NT2/D1 (cell line): ENCODE results near the gene JPT1.
A peak's percentile ranks its signal among the peaks of the same experiment; 100 is the strongest.

ENCODE experiments used
- DNase-seq: peaks from one replicate; pipeline ENCODE4 v3.0.0-alpha.2; 2011; ENCODE audit warnings: low read depth, low spot score
- H3K27me3 ChIP-seq: 2 replicates; pipeline ENCODE4 v1.6.0; 2011; ENCODE audit warnings: mild to moderate bottlenecking; ENCODE audit not compliant: insufficient read length, insufficient read depth
- H3K36me3 ChIP-seq: 2 replicates; pipeline ENCODE4 v1.6.1; 2011; ENCODE audit warnings: mild to moderate bottlenecking, low read length, mixed read lengths; ENCODE audit not compliant: insufficient read depth, insufficient read length
- H3K4me1 ChIP-seq: 2 replicates; pipeline ENCODE4 v1.5.1; 2011; ENCODE audit not compliant: insufficient read depth, insufficient read length
- H3K4me3 ChIP-seq: 2 replicates; pipeline ENCODE4 v1.5.1; 2011; ENCODE audit warnings: low read depth; ENCODE audit not compliant: insufficient read length
- H3K9ac ChIP-seq: 2 replicates; pipeline ENCODE4 v1.6.0; 2011; ENCODE audit warnings: low read depth; ENCODE audit not compliant: insufficient read length
- H3K9me3 ChIP-seq: 2 replicates; pipeline ENCODE4 v1.5.1; 2011; ENCODE audit warnings: mild to moderate bottlenecking, low read length; ENCODE audit not compliant: insufficient read depth
- SUZ12 ChIP-seq: IDR thresholded peaks from 2 replicates; pipeline ENCODE4 v1.6.1; 2011; ENCODE audit not compliant: insufficient read length, insufficient read depth; ENCODE audit errors: extremely low read depth
- YY1 ChIP-seq: IDR thresholded peaks from 2 replicates; pipeline ENCODE4 v1.6.1; 2011; ENCODE audit not compliant: insufficient read length, insufficient read depth
- ZNF274 ChIP-seq: IDR thresholded peaks from 2 replicates; pipeline ENCODE4 v1.6.1; 2011; ENCODE audit warnings: mild to moderate bottlenecking, low read depth, low read length

JPT1 gene

DNA sequence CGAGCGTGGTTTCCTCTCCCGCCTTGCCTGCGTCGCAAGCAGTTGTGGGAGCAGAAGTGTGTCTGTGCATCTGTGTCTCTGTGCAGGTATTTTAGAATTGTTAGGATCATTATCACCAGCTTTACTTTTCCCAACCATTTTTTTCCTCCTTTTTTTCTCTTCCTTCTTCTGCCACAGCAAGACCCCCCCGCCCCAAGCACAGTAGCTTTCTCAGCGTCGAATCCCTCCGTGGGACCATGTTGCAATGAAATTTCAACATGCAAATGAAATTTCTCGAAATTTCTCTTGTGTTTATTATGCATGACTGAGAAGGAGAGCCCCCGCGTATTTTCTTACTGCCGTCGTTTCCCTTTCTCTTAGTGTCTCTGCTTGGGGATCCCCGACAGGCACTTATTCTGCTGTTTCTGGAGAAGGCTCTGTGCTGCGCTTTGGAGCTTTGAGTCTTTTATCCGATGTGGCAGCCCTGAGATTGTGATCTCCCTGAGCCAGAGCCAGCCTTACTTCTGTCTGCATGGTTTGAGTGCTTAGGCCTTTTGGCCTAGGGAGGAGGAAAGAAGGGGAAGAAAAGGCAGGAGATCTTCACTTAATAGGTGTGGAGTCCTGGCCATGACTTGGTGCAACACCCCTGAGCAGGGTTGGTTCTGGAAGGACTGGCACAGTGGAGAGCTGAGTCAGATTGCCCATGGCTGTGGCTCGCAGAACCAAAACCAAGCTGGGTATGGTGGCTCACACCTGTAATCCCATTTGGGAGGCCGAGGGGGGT, 39.6 kb downstream of the JPT1 start:
- H3K9ac ChIP-seq: peak overlapping the region; percentile 56
- DNase-seq: no peak
- peaks cover 2% of the 10 kb centered on the region for H3K4me1 ChIP-seq
- peaks cover 15% of the 10 kb centered on the region for H3K36me3 ChIP-seq
- no peaks in the 10 kb centered on the region for H3K9me3 ChIP-seq
- TF ChIP-seq SUZ12: no peak
- TF ChIP-seq YY1: no peak
- TF ChIP-seq ZNF274: no peak
- H3K27me3 ChIP-seq: no peaks in the 10 kb centered on the region
- H3K4me3 ChIP-seq: no peak overlapping the region

DNA sequence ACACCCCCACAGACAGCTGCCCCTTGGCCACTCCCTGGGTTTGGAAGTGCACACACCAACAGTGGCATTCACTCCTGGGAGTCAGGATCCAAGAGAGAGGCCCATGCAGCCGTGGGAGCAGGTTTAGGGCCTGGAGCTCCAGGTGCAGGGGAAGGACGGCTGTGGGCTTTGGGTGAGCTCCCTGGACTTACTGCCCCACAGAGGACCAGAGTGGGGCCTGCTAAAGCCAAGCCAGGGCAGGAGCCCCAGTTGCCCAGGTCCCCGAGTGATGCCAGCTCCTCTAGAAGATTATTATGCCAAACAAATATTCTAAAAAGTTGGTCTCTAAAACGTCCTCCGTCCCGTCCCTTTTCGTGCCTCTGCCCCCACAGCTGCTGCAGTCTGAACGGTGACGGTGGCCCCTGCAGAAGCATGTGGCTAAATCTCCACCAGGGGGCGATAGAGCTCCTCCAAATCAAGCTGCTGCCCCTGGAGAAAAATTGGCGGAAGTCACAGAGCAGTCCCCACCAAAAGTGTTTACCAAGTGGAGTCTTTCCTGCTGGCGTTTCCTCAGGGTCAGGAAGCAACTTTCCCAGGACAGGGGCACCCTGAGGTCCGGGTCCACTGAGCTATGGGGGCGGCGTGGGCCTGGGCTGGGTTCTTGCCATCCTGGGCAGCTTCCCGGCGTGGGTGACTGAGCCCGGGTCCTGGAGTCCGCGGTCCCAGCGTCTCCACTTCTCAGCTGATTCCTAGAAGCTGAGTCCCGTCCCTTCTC, 40.3 kb downstream of the JPT1 start:
- Histone ChIP-seq H3K9ac (peak overlapping the region; percentile 56), H3K4me1 (peaks cover 5% of the 10 kb centered on the region), H3K9me3 (no peaks in the 10 kb centered on the region), H3K27me3 (no peaks in the 10 kb centered on the region), H3K36me3 (peaks cover 15% of the 10 kb centered on the region), H3K4me3 (no peak overlapping the region)
- TF ChIP-seq YY1 (no peak), SUZ12 (no peak), ZNF274 (no peak)
- DNase-seq: peak; percentile 85

DNA sequence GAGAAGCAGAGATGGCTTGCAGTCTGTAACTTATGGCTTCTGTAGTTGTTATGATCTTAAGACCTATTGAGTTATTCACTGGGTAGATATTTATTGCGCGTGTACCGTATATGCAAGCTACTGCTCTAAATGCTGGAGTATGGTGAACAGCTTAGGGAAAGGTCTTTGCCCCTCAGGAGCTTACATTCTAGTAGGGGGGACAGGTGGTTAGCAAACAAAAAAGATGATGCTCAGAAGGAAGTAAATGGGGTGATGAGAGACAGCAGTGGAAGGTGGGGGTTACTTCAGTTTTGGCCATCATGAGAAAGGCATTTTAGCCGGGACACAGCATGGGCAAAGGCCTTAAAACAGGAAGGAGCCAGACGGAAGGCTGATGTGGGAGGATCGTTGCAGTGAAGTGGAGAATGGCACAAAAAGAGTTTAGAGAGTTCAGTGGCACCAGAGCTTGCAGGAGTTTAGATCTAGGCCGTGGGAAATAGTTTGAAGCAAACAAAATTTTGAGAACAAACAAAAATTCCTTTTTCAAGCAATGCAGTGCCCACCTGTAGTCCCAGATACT, 42.5 kb downstream of the JPT1 start:
- Histone ChIP-seq H3K36me3 (peaks cover 17% of the 10 kb centered on the region), H3K4me3 (no peak overlapping the region), H3K4me1 (peaks cover 7% of the 10 kb centered on the region), H3K9ac (peak overlapping the region; percentile 3), H3K9me3 (no peaks in the 10 kb centered on the region), H3K27me3 (no peaks in the 10 kb centered on the region)
- TF ChIP-seq SUZ12 (no peak), YY1 (no peak), ZNF274 (no peak)
- no peak for DNase-seq

DNA sequence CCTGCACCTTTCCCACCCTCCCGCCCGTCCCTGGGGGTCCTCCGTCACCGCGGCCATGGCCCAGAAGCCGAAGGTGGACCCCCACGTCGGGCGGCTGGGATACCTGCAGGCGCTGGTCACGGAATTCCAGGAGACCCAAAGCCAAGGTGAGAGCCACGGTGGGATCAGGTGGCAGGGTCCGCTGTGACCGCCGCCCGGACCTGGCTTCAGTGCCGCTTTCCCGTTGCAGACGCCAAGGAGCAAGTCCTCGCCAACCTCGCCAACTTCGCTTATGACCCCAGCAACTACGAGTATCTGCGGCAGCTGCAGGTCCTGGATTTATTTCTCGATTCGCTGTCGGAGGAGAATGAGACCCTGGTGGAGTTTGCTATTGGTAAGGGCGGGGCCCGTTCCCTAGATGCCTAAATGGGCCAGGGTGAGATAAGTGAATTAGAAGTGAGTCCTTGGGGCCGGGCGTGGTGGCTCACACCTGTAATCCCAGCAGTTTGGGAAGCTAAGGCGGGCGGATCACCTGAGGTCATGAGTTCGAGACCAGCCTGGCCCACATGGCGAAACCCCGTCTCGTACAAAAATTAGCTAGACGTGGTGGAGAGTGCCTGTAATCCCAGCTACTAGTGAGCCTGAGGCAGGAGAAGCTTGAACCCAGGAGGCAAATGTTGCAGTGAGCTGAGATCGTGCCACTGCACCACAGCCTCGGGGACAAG, 43.9 kb downstream of the JPT1 start:
- Histone ChIP-seq H3K4me3 (peak overlapping the region; percentile 83), H3K36me3 (peaks cover 16% of the 10 kb centered on the region), H3K4me1 (peaks cover 7% of the 10 kb centered on the region), H3K9me3 (no peaks in the 10 kb centered on the region), H3K9ac (peak overlapping the region; percentile 89), H3K27me3 (no peaks in the 10 kb centered on the region)
- no peak for DNase-seq
- TF ChIP-seq ZNF274: no peak

DNA sequence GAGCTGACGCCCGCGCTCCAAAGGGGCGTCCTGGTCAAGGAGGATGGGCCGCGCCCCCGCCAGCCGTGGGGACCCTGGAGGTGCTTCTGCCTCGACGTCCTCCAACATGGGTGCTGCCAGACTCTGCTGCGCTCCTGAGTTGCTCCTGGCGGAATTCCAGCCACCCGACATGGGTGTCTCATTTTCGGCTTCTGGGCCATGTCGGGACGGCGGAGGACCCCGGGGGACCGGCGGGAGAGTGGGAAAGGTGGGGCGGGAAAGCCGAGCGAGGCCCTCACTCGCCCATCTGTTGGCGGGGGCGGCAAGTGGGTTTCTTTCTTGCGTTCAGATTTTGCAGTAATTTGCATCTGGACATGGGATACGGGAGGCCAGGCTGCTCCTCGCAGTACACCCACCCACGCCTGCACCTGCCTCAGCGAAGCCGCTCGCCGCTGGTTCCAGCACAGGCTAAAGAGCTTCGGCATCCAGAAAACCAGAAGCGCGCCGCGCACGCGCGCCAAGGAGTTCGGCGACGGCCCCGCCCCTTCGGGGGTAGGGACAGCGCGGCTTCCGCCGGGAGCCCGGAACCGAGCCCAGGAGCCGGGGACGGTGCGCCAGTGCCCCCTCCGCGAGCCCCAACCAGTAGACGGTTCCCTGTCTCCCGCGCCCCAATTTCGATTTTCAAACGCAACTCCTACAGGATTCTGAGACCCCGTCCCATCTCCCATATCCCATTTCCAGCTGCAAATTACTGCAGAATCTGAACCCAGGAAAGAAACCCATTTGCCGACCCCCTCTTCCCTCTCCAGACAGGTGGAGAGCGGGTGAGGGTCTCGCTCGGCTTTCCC, 44.7 kb downstream of the JPT1 start, which contains the start of gene ARMC7:
ARMC7 (plus strand) TSS at position 563 of the 827 bp plus-strand sequence. CDS start 320 bp downstream, outside the sequence.
- peak; percentile 72 for DNase-seq
- peaks cover 24% of the 10 kb centered on the region for H3K36me3 ChIP-seq
- H3K9me3 ChIP-seq: no peaks in the 10 kb centered on the region
- no peaks in the 10 kb centered on the region for H3K27me3 ChIP-seq
- TF ChIP-seq YY1: no peak
- peak within 1 kb of the TSS; percentile 83 for H3K4me3 ChIP-seq
- H3K9ac ChIP-seq: peak within 1 kb of the TSS; percentile 89
- peaks cover 7% of the 10 kb centered on the region for H3K4me1 ChIP-seq

- H3K9ac ChIP-seq: peak overlapping the region; percentile 79
- H3K4me3 ChIP-seq: peak overlapping the region; percentile 83
- TF ChIP-seq SUZ12 (no peak), YY1 (no peak)
- peaks cover 5% of the 10 kb centered on the region for H3K4me1 ChIP-seq
- H3K27me3 ChIP-seq: no peaks in the 10 kb centered on the region
- H3K9me3 ChIP-seq: no peaks in the 10 kb centered on the region
- DNase-seq: no peak
- peaks cover 29% of the 10 kb centered on the region for H3K36me3 ChIP-seq
These were observed 45.3 kb downstream of the JPT1 start for GRCh38 chr17:75109046-75109406.
